MCF 10A (cell line): Measurements from ENCODE around the gene MXRA8. TPM values are rescaled to one million over a fixed set of nuclear protein-coding genes. Genes with fewer than 3 reads are reported as not detected.

Source experiments
- BruUV-seq: library from RNA; stranded (reverse); fragments of 400-500 nt; replicated peaks from 2 replicates; lab custom pipeline; 2021; lab: Mats Ljungman, UMichigan
- CTCF ChIA-PET: fragments of 300-600 bp; sonication (Branson Sonifier 250); formaldehyde crosslinking; extraction: SDS; loops from one replicate; lab custom pipeline; 2021; ENCODE audit warnings: antibody characterized with exemption, inconsistent platforms; lab: Yijun Ruan, JAX
- POLR2A ChIA-PET: fragments of 300-600, 350-650 bp; sonication (Branson Sonifier 250); formaldehyde crosslinking; extraction: SDS; loops from one replicate; lab custom pipeline; 2020; ENCODE audit warnings: antibody characterized with exemption, inconsistent platforms; lab: Yijun Ruan, JAX
- DNase-seq: peaks from one replicate; pipeline ENCODE4 v3.0.0-alpha.2; 2018; ENCODE audit not compliant: unreplicated experiment
- H3K27ac Mint-ChIP-seq: one replicate; pipeline ENCODE4 v1.8.0; 2022; ENCODE audit warnings: mild to moderate bottlenecking, low read depth, mixed read lengths; ENCODE audit not compliant: unreplicated experiment
- H3K27me3 Mint-ChIP-seq: one replicate; pipeline ENCODE4 v1.8.0; 2022; ENCODE audit warnings: mixed read lengths; ENCODE audit not compliant: insufficient read depth, unreplicated experiment
- H3K36me3 Mint-ChIP-seq: one replicate; pipeline ENCODE4 v1.8.0; 2022; ENCODE audit warnings: mild to moderate bottlenecking, moderate library complexity, mixed read lengths; ENCODE audit not compliant: insufficient read depth, unreplicated experiment
- H3K4me1 Mint-ChIP-seq: one replicate; pipeline ENCODE4 v1.8.0; 2022; ENCODE audit warnings: mixed read lengths; ENCODE audit not compliant: insufficient read depth, unreplicated experiment
- H3K4me3 Mint-ChIP-seq: one replicate; pipeline ENCODE4 v1.8.0; 2022; ENCODE audit warnings: mild to moderate bottlenecking, moderate library complexity, mixed read lengths; ENCODE audit not compliant: unreplicated experiment
- H3K9me3 Mint-ChIP-seq: one replicate; pipeline ENCODE4 v1.8.0; 2022; ENCODE audit warnings: mixed read lengths; ENCODE audit not compliant: unreplicated experiment
- CTCF ChIP-seq: fragments of 200-600 bp; IDR thresholded peaks from one replicate; pipeline ENCODE4 v1.8.0; 2022; ENCODE audit warnings: antibody characterized with exemption, mild to moderate bottlenecking; ENCODE audit not compliant: unreplicated experiment
- intact Hi-C: fragments of 100-400 bp; cut with micrococcal nuclease; formaldehyde crosslinking; loops from 2 replicates; pipeline ENCODE4 v1.14.1; 2022
- microRNA-seq: library from miRNA; unstranded; fragments of <30 nt; microRNA quantifications from one replicate; pipeline ENCODE4 v1.2.0, GENCODE V29; 2022
- total RNA-seq: library from RNA; stranded (reverse); gene quantifications from 2 replicates; pipeline ENCODE4 v1.2.3, GENCODE V29; 2022

The MXRA8 gene
- total RNA-seq, 1 experiment from 2014 or later, result not detected

- TF ChIP-seq CTCF, result no peak
- peaks cover 23% of the 10 kb centered on the region for H3K4me1 Mint-ChIP-seq
- no peak overlapping the region for H3K27ac Mint-ChIP-seq
- ChIA-PET POLR2A (interaction anchor here (1.0 to 1.5 kb wide), 2 partner anchors 12 to 30 kb away, joined by 3 to 6 read pairs; partner anchors contain the start of gene UBE2J2), CTCF (interaction anchor here (0.9 to 1.0 kb wide), 2 partner anchors 69 to 181 kb away, joined by 3 to 5 read pairs; no protein-coding TSS in a partner anchor)
- H3K9me3 Mint-ChIP-seq, result no peaks in the 10 kb centered on the region
- intact Hi-C loops, result no loop called here
- DNase-seq, result no peak
- no TSS peak for BruUV-seq
- peaks cover 11% of the 10 kb centered on the region for H3K36me3 Mint-ChIP-seq
- no peaks in the 10 kb centered on the region for H3K27me3 Mint-ChIP-seq
- no peak overlapping the region for H3K4me3 Mint-ChIP-seq
These were observed 54.6 kb downstream of the MXRA8 start for GRCh38 chr1:1303736-1304135.

- H3K4me3 Mint-ChIP-seq, result no peak overlapping the region
- peaks cover 11% of the 10 kb centered on the region for H3K36me3 Mint-ChIP-seq
- TF ChIP-seq CTCF, result no peak
- peaks cover 23% of the 10 kb centered on the region for H3K4me1 Mint-ChIP-seq
- H3K9me3 Mint-ChIP-seq, result no peaks in the 10 kb centered on the region
- H3K27ac Mint-ChIP-seq, result no peak overlapping the region
- ChIA-PET CTCF (interaction anchor here (0.7 to 1.0 kb wide), 3 partner anchors 24 to 180 kb away, joined by 3 to 5 read pairs (median 3); no protein-coding TSS in a partner anchor), POLR2A (interaction anchor here (1.5 kb wide), 1 partner anchor 11 kb away, joined by 6 read pairs; no protein-coding TSS in a partner anchor)
- intact Hi-C loops, result no loop called here
- BruUV-seq, result no TSS peak
- no peak for DNase-seq
- no peaks in the 10 kb centered on the region for H3K27me3 Mint-ChIP-seq
These were observed 55.3 kb downstream of the MXRA8 start for GRCh38 chr1:1302951-1303509.

Small RNAs within 50 kb of the gene (microRNA-seq; reads per million reads assigned to microRNA genes)
- gene MIR6727, result 0.53 reads per million
- gene MIR6808, result 1.3 reads per million, percentile 3 among the genes with 10 or more reads in this experiment

Other genes with a start within 250 kb of the MXRA8 start
- 15.7 and 18.6 TPM in 2 replicates for gene C1orf159, start 242.5 kb downstream of the MXRA8 start, total RNA-seq
- not detected in 2 replicates for gene TTLL10, start 184.7 kb downstream of the MXRA8 start, total RNA-seq
- not detected in 2 replicates for gene TNFRSF18, start 152.0 kb downstream of the MXRA8 start, total RNA-seq
- gene TNFRSF4, start 144.4 kb downstream of the MXRA8 start, total RNA-seq, result not detected in 2 replicates
- gene SDF4, start 126.6 kb downstream of the MXRA8 start, total RNA-seq, result 122 and 127 TPM in 2 replicates
- 24.6 and 31.5 TPM in 2 replicates for gene B3GALT6, start 126.3 kb downstream of the MXRA8 start, total RNA-seq
- 1.5 and 3.3 TPM in 2 replicates for gene C1QTNF12, start 111.8 kb downstream of the MXRA8 start, total RNA-seq
- 62.1 and 70.5 TPM in 2 replicates for gene UBE2J2, start 84.7 kb downstream of the MXRA8 start, total RNA-seq
- 1.8 and 2.2 TPM in 2 replicates for gene SCNN1D, start 78.1 kb downstream of the MXRA8 start, total RNA-seq
- gene ACAP3, start 50.6 kb downstream of the MXRA8 start, total RNA-seq, result 31.5 and 33.5 TPM in 2 replicates
- 15.9 and 27.4 TPM in 2 replicates for gene PUSL1, start 50.0 kb downstream of the MXRA8 start, total RNA-seq
- 122 and 129 TPM in 2 replicates for gene INTS11, start 33.9 kb downstream of the MXRA8 start, total RNA-seq
- 19.3 and 21.0 TPM in 2 replicates for gene CPTP, start 33.8 kb downstream of the MXRA8 start, total RNA-seq
- gene TAS1R3, start 27.3 kb downstream of the MXRA8 start, total RNA-seq, result 0.17 TPM in 1 of 2 replicates, not detected in the other
- gene DVL1, start 9.1 kb downstream of the MXRA8 start, total RNA-seq, result 96.2 and 113 TPM in 2 replicates
- 120 and 148 TPM in 2 replicates for gene AURKAIP1, start 16.7 kb upstream of the MXRA8 start, total RNA-seq
- gene CCNL2, start 40.8 kb upstream of the MXRA8 start, total RNA-seq, result 230 and 248 TPM in 2 replicates
- gene MRPL20, start 48.7 kb upstream of the MXRA8 start, total RNA-seq, result 131 and 137 TPM in 2 replicates
- 0.86 and 1.4 TPM in 2 replicates for gene ANKRD65, start 62.7 kb upstream of the MXRA8 start, total RNA-seq
- gene VWA1, start 77.1 kb upstream of the MXRA8 start, total RNA-seq, result 0.37 and 0.54 TPM in 2 replicates
- gene ATAD3C, start 91.1 kb upstream of the MXRA8 start, total RNA-seq, result 0.27 and 2.0 TPM in 2 replicates
- 42.2 and 46.9 TPM in 2 replicates for gene ATAD3B, start 113.2 kb upstream of the MXRA8 start, total RNA-seq
- 43.1 and 63.2 TPM in 2 replicates for gene ATAD3A, start 153.6 kb upstream of the MXRA8 start, total RNA-seq
- 3.6 and 5.5 TPM in 2 replicates for gene TMEM240, start 182.1 kb upstream of the MXRA8 start, total RNA-seq
- 97.4 and 104 TPM in 2 replicates for gene SSU72, start 216.3 kb upstream of the MXRA8 start, total RNA-seq
- 4.3 and 5.1 TPM in 2 replicates for gene FNDC10, start 241.6 kb upstream of the MXRA8 start, total RNA-seq